Activated T-cell treated with anti-CD3 and anti-CD28 coated beads for 24 hours (primary cell): ENCODE measurements around the gene METTL23.
"Not testable (repeated sequence)": the region's sequence is repeated elsewhere in the genome, so short reads cannot be mapped to it uniquely, and the experiment has no call there.

Source experiments
- DNase-seq: peaks from one replicate; pipeline ENCODE4 v3.0.0-alpha.2; 2020; ENCODE audit warnings: low read depth

Gene METTL23

DNA sequence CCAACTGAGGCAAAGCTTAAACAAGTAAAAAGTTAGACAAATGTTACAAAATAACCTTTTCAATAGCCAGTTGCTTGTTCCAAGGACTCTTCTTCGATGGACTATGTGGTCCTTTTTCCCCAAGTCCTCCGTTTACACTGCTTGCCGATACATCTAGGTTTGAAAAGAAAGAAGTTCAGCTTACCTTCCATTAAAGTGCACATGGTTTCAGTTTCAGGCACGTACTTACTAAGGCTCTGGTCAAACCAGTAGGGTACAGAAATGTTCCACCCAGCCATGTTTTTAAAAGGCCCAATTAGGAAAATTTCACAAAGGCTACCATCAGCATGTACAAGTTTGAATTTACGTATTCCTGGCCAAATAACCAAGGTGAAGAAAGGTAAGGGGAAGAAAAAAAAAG, 8.4 kb downstream of the METTL23 start:
- no peak for DNase-seq

GRCh38 chr17:76735586-76736348, 9.1 kb downstream of the METTL23 start:
- no peak for DNase-seq

DNA sequence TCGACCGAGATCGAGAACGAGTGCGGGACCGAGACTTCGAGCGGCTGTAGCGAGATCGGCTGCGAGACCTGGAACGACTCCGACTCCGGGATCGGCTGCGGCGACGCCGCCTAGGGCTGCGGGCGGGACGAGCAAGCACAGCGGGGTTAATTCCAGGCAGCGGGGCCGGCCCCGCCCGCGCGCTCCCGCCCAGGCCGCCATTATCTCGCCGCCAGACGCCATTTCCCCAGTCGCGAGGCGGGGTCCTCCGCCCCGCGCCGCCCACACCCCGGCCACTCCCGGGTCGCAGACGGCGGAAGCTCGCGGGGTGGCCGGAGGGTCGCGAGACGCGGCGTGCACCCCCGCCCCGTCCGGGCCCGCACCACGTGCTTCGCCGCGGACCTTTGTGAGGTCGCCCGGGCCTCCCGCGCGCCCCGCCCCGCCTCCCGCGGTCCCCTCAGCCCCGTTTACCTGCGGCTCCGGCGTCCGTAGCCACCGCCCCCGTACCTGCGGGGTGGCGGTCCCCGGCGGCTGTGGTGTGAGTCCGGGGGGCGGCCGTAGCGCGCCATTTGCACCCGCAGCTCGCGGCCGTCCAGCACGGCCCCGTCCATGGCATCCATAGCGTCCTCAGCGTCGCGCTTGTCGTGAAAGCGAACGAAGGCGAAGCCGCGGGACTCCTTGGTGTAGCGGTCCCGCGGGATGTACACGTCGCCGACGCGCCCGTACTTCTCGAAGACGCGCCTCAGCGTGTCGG, 9.9 kb downstream of the METTL23 start:
- DNase-seq: peak; percentile 58

- peak; percentile 99 for DNase-seq
Measured at GRCh38 chr17:76737082-76737675, 10.5 kb downstream of the METTL23 start, which contains the start of gene SRSF2. TSS of gene SRSF2 (minus strand) at chr17:76737331. CDS start at chr17:76737160, 171 bp downstream.

DNA sequence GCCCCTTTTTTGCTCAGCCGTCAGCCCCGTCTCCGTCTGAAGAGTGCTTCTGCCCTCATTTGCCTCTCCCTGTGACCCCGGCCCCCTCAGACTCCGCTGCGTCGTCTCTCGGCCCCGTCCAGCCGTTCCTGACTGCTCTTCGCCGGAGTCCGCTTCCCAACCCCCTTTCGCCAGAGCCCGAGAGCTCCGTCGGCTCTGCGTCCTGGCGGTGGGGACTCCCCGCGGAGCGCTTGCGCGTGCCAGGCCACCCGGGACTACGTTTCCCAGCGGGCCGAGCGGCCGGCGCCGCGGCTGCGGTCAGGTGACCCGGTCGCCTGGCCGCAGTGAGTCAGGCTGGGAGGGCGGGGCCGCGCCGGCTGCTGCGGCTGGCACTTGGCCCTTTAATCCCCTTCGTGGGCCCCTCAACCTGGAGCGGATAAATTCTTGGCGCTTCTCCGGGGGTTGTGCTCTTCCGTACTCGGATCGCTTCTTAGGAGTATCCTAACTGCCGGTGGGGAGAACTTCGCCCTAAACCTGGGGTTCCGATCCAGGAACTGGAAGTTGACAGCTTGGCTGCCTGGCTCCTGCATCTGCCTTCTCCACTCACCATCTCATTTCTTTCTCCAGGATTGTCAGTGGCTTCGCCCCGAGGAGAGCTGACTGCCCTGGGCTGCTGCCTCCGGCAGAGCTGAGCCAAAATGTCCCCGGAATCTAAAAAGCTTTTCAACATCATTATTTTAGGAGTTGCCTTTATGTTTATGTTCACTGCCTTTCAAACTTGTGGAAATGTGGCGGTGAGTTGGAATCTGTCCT, 11.2 kb downstream of the METTL23 start, which contains the start of gene MFSD11:
Gene MFSD11, plus strand, starts transcription at position 444 of the 792 bp plus-strand sequence. Its CDS starts 234 bp downstream, at position 678.
- peak; percentile 90 for DNase-seq

DNA sequence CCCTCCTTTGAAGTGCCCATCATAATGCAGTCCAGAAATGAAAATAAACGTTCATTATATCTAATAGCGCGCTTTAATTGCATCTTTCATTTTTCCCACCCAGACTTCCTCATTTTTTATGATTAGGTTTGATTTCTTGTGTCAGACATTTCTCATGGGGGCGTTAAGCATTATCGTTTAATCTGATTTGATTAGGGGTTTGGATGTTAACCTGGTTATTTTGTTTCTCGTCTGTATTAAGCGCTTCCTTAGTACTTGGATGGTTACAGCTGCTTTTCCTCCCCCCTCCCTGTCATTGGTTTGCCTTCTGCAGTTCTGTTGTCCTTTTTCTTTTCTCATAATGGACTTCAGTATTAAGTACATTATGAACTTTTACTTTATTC, 11.8 kb downstream of the METTL23 start:
- no peak for DNase-seq

DNA sequence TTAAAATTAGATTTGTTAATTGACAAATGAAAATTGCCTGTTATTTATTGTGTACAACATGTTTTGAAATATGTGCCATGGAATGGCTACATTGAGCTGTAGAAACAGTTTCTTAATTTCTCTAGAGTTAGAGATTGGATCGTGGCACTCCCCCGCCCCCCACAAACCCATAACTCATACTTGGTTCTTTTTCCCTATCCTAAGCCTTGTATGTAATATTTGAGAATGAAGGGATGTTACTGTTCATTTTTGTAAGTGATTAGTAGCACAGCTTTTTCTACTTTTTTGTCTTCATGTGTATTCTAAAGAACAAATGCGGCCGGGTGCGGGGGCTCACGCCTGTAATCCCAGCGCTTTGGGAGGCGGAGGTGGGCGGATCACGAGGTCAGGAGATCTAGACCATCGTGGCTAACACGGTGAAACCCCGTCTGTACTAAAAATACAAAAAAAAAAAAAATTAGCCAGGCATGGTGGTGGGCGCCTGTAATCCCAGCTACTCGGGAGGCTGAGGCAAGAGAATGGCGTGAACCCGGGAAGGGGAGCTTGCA, 13.0 kb downstream of the METTL23 start:
- not testable (repeated sequence) for DNase-seq

DNA sequence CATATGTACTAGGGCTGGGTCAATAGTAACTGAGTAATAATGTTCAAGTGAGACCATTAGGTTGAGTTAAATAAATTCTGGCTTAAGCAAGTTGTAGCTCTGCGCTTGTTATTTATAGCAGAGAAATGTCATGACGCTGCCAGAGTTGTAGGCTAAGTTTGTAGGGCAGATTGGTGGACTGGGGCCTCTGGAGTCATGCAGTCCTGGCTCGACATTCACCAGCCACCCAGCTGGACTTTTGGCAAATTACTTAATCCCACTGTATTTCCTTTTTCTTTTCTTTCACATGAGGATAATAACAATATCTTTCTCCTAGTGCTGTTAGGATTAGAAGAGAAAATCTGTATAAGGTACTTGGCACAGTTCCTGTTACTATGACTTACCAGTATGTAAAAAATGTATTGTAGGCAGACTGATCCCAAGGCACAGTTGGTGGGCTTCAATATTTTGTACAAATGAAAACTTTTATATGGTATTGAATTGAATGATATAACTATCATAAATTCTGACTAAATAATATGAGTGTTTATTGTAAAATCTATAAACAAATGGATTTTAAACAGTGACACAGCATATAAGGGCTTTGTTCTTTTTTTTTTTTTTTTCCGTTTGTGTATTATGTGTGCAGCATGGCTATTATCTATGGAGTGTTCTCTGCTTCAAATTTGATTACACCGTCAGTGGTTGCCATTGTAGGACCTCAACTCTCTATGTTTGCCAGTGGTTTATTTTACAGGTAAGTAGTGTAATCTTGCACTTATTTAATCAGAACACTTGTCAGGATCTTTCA, 13.9 kb downstream of the METTL23 start:
- DNase-seq: no peak

- DNase-seq: no peak
Measured at GRCh38 chr17:76742958-76743357, 16.3 kb downstream of the METTL23 start.

DNA sequence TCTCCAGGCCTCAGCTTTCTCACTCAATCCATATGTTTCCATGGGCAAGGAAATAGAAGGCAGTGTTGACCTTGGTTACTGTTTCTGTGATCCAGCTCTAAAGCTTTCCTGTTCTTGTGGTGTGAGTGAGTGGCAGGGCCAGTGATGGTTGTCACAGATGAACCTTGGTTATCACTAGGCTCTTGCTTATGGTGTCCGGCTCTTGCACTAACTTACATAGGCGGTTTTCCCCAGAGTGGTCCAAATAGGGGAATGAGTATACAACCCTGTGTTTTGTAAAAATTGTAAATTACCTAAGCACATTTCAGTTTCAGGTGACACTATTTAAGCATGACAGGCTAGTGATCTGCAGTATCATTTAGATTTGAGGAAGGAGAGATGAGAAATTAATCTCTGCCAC, 18.1 kb downstream of the METTL23 start:
- no peak for DNase-seq

DNA sequence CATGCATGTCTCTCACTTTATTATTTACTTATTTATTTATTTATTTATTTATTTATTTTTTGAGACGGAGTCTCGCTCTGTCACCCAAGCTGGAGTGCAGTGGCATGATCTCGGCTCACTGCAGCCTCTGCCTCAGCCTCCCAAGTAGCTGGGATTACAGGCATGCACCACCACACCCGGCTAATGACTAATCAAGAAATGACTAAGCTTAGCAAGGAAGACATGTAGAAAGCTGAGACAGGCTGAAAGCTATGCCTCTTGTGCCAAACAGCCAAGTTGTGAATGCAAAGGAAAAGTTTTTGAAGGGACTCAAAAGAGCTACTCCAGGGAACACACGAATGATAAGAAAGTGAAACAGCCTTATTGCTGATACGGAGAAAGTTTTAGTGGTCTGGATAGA, 19.1 kb downstream of the METTL23 start:
- DNase-seq: not testable (repeated sequence)

DNA sequence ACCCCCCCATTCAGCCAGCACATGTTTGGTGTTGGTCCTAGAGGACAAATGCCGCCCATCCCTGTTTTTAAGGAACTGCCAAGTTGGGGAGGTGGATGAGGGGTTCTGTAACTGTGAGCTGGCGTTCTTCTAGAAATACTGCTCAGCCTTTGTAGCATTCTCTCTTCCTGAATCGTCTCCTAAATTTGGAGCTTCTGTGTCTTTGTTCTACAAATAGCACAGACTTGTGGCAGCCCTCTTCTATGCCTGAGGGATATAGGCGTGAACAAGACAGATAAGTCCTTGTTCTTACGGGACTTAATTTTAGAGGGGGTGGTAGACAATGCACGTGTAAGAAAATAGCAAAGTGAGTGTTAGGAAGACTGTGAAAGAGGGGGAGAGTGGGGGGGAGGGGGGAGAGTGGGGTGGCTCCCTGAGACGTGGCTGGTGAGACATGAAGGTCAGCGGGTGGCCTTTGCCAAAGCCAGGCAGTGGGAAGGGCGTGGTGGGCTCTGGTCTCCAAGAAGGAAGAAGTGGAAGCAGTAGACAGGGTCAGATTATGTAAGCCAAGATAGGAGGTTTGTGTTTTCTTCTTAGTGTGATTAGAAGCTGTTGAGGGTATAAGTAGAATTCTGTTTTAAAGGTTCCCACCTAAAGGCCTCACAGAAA, 21.2 kb downstream of the METTL23 start:
- no peak for DNase-seq

- DNase-seq: no peak
Measured at GRCh38 chr17:76748657-76749056, 22.0 kb downstream of the METTL23 start.

DNA sequence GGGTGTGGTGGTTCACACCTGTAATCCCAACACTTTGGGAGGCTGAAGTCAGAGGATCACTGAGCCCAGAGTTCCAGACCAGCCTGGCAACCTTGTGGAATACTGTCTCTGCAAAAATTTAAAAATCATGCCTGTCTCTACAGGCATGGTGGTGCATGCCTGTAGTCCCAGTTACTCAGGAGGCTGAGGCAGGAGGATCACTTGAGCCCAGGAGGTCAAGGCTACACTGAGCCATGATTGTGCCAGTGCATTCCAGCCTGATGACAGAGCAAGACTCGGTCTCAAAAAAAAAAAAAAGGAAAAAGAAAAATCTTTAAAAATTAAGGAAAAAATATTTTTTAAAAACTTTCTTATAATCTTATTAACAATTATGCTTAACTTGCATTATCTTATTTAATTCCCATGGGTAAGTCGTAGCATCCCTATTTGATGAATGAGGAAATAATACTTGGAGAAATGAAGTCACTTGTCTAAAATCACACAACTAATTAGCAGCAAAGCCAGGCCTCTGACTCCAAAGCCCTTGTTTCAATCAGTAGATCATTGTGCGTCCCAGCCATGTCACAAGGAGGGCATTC, 24.9 kb downstream of the METTL23 start:
- no peak for DNase-seq

GRCh38 chr17:76752006-76752405, 25.4 kb downstream of the METTL23 start:
- DNase-seq: no peak

GRCh38 chr17:76753061-76753961, 26.7 kb downstream of the METTL23 start:
- no peak for DNase-seq

DNA sequence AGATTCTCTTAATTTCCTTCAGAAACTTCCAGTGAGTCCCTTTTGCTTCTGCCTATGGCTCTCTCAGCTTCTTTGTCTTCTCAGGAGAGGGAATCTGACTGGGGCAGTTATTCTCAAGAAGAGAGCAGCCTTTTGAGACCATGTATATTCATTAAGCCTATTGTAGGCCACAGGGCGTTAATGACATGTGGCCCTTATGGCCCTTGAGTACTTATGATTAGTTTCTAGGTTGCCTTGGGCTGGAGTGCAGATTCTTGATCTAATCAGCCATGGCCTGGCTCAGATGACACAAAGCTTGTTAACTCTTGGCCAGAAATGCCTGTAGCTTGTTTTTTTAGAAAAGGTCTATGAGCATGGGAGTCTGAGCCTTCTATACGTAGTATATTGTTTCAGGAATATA, 28.6 kb downstream of the METTL23 start:
- DNase-seq: no peak

DNA sequence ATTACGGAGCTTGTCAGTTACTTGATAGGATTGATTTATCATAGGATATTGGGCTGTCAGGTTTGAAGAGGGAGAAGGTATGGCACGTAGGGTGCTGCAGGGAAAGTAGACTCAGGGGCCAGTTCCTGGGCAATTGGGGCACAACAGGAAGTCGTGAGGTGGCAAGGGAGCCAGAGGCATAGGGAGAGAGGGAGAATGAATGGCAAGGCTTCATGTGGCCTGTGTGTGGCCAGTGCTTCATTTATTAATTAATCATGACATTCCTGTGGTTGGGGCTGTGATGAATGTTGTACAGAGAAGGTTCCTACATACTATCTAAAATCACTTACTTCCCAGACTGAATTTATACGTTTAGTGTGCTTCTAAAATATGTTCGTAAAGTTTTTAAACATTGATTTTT, 30.6 kb downstream of the METTL23 start:
- no peak for DNase-seq

DNA sequence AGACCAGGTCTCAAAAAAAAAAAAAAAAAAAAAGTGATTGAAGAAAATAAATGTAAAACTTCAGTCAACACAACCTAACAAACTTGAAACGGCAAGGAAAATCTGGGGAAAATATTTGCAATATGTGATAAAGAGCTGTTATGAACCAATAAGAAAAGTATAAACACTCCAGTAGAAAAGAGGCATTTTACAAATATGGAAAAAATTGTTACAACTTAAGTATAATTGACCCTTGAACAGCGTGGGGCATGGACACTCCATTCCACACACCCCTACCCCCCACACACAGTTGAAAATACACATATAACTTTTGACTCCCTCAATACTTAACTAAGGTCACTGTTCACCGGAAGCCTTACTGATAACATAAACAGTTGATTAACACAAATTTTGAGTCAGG, 31.9 kb downstream of the METTL23 start:
- no peak for DNase-seq
